ENCODE measurements around the gene GNAO1. TPM values are rescaled to one million over a fixed set of nuclear protein-coding genes. Genes with fewer than 3 reads are reported as not detected.

The GNAO1 gene
- total RNA-seq, 1 donor from 2014 or later = not detected

DNA sequence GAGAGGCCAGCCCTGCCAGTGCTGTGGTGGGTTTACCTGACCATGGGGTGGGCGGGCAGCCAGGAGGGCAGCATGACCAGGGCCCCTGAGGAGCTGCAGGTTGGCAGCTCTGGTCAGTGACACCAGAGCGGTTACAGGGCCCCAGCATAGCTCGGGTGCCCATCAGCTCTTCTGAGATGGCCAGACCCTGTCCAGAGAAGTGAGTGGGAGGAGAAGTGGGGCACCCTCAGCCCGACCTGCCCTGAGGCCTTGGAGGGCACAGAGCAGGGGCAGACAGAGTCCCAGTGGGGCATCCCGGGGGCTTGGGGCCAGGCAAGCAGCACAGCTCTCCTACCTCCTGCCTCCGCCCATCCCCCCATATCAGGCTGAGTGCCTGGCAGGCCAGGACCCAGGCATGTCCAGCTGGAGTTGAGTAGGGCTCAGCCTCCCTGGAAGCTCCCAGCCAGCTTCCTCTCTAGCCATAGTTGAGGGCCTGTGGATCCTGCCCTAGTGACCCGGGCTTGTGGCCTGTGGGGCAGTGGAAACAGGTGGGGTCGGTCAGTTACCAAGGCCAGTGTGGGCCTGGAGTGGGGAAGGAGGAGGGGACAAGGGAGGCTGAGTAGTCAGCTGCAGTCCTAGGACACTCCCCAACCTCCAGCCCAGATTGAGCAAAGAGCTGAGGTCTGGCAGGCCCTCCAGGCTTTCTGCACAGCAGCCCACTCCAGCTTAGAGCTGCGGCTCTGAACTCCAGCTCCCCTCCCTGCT is 150.5 kb downstream of the GNAO1 start:
- DNase-seq (ENCODE audit: low read depth) (no peak), FAIRE-seq (no peak)
- H3K4me3 ChIP-seq (ENCODE audit: low read depth, low read length) = no peak overlapping the region
- H3K36me3 ChIP-seq (ENCODE audit: control insufficient read depth, insufficient read depth, low read length) = no peaks in the 10 kb centered on the region
- no peaks in the 10 kb centered on the region for H3K27me3 ChIP-seq (ENCODE audit: control insufficient read depth, insufficient read depth, low read length)
- TF ChIP-seq, protein P1, sequence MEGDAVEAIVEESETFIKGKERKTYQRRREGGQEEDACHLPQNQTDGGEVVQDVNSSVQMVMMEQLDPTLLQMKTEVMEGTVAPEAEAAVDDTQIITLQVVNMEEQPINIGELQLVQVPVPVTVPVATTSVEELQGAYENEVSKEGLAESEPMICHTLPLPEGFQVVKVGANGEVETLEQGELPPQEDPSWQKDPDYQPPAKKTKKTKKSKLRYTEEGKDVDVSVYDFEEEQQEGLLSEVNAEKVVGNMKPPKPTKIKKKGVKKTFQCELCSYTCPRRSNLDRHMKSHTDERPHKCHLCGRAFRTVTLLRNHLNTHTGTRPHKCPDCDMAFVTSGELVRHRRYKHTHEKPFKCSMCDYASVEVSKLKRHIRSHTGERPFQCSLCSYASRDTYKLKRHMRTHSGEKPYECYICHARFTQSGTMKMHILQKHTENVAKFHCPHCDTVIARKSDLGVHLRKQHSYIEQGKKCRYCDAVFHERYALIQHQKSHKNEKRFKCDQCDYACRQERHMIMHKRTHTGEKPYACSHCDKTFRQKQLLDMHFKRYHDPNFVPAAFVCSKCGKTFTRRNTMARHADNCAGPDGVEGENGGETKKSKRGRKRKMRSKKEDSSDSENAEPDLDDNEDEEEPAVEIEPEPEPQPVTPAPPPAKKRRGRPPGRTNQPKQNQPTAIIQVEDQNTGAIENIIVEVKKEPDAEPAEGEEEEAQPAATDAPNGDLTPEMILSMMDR (IDR thresholded peaks at IDR 0.05; ENCODE audit: insufficient read depth, low read length, severe bottlenecking) = no peak

- Histone ChIP-seq H3K36me3 (ENCODE audit: control insufficient read depth, insufficient read depth, low read length) (no peaks in the 10 kb centered on the region), H3K27me3 (ENCODE audit: control insufficient read depth, insufficient read depth, low read length) (no peaks in the 10 kb centered on the region), H3K4me3 (ENCODE audit: low read depth, low read length) (no peak overlapping the region)
- FAIRE-seq (no peak), DNase-seq (ENCODE audit: low read depth) (peak; percentile 35)
- TF ChIP-seq, protein P1 (IDR thresholded peaks at IDR 0.05; ENCODE audit: insufficient read depth, low read length, severe bottlenecking) = no peak
Observed at GRCh38 chr16:56343661-56344517, 152.6 kb downstream of the GNAO1 start.

DNA sequence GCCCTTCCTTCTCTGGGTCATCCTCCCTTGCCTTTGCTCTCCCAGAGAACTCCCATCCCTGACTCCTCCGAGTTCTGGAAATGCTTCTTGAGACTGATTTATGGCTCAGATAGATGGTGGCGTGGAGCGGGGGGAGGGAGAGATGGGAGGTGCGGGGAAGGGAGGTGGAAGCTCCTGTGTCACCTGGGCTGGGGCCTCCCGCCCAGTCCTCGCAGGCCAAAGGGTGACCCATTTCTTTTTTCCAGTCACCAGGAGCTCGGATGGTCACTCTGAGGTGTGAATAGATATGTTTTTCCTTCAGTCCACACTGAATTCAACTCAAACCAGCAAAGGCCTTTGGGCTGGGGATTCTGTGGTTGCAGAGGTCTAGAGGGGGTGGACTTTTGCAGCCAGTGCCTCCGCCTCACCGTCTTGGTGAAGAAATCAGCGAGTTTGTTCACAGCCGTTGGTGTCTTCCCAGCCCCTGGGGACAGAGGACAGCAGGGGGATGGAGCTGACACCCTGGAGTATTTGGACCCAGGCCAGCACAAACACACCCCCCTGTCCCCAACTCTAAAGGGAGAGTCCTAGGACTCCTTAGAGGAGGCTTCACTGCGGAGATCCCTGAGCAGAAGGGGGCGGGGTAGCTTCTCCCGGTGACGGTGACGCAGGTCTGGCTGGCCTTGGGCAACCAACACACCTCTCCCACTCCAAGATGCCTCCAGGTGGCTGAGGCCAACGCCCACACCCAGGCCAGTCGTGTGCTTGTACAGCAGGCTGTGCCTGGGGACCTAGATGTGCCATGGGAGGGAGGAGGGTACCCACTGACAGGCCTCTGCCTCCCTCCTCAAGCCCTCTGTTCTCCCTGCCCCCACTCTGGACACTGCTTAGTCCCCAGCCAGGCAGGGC is 153.5 kb downstream of the GNAO1 start:
- DNase-seq (ENCODE audit: low read depth) = peak; percentile 18
- H3K27me3 ChIP-seq (ENCODE audit: control insufficient read depth, insufficient read depth, low read length) = no peaks in the 10 kb centered on the region
- H3K36me3 ChIP-seq (ENCODE audit: control insufficient read depth, insufficient read depth, low read length) = no peaks in the 10 kb centered on the region
- TF ChIP-seq, protein P1 (IDR thresholded peaks at IDR 0.05; ENCODE audit: insufficient read depth, low read length, severe bottlenecking) = no peak
- no peak overlapping the region for H3K4me3 ChIP-seq (ENCODE audit: low read depth, low read length)
- FAIRE-seq = no peak

- DNase-seq (ENCODE audit: low read depth) (no peak), FAIRE-seq (no peak)
- no peaks in the 10 kb centered on the region for H3K36me3 ChIP-seq (ENCODE audit: control insufficient read depth, insufficient read depth, low read length)
- TF ChIP-seq, protein P1 (IDR thresholded peaks at IDR 0.05; ENCODE audit: insufficient read depth, low read length, severe bottlenecking) = no peak
- no peaks in the 10 kb centered on the region for H3K27me3 ChIP-seq (ENCODE audit: control insufficient read depth, insufficient read depth, low read length)
- H3K4me3 ChIP-seq (ENCODE audit: low read depth, low read length) = no peak overlapping the region
Observed at GRCh38 chr16:56345406-56346050, 154.2 kb downstream of the GNAO1 start.

DNA sequence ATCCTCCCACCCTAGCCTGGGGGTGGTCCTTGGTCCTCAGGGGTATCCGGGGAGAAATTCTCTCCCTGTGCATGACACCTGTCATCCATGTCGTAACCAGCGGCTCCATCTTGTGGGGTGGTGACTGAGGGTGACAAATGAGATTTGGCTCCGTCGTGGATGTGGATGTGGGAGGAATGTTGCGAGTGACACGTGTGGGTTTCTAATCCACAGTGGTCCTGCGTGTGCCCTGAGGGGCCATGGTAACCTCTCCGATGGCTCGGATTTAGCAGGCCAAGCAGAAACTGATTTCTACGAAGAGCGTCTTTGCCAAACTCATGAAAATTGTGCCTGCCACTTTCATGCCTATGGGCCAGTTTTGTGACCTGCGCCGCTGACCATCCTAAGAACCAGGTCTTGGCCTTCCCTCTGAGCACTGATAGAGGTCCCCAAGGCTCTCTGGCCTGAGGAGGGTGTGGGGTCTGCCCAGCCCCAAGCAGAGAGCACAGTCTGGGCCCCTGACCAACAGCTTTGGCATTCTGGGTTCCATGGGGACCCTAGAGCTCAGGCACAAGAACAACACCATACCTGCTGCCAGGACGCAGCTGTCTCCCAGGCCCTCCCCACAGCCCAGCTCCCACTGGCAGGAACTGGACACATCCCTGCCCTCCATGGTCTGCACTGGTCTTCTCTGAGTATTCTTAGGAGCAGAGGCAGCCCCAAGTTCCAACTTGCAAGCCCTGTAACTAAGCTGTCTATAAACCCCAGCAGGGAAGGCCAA is 155.0 kb downstream of the GNAO1 start:
- TF ChIP-seq, protein P1 (IDR thresholded peaks at IDR 0.05; ENCODE audit: insufficient read depth, low read length, severe bottlenecking) = no peak
- Histone ChIP-seq H3K4me3 (ENCODE audit: low read depth, low read length) (no peak overlapping the region), H3K27me3 (ENCODE audit: control insufficient read depth, insufficient read depth, low read length) (no peaks in the 10 kb centered on the region), H3K36me3 (ENCODE audit: control insufficient read depth, insufficient read depth, low read length) (no peaks in the 10 kb centered on the region)
- FAIRE-seq (peak; percentile 28), DNase-seq (ENCODE audit: low read depth) (no peak)

Data from bronchial epithelial cell (primary cell).